Activated CD4-positive, alpha-beta T cell treated with anti-CD3 and anti-CD28 coated beads, Interleukin-2, amount 10 ng/mL, durations not matched to agents 7 days and 5 days (primary cell): ENCODE measurements around the gene TEX28. TPM values are rescaled to one million over a fixed set of nuclear protein-coding genes. Genes with fewer than 3 reads are reported as not detected.
A peak's percentile ranks its signal among the peaks of the same experiment; 100 is the strongest.
"Not testable (repeated sequence)": the region's sequence is repeated elsewhere in the genome, so short reads cannot be mapped to it uniquely, and the experiment has no call there.

ENCODE experiments used
- CTCF ChIA-PET: fragments of 350-600 bp; sonication (Branson Sonifier 250); formaldehyde crosslinking; loops from one replicate; lab custom pipeline; 2021; ENCODE audit warnings: antibody characterized with exemption; lab: Charles Lee
- POLR2A ChIA-PET: fragments of 350-600 bp; sonication (Branson Sonifier 250); formaldehyde crosslinking; loops from one replicate; lab custom pipeline; 2021; ENCODE audit warnings: antibody characterized with exemption; lab: Charles Lee
- DNase-seq: peaks from one replicate; pipeline ENCODE4 v3.0.0-alpha.2; 2020
- H3K27ac Mint-ChIP-seq: one replicate; pipeline ENCODE4 v1.8.0; 2021; ENCODE audit warnings: mild to moderate bottlenecking, moderate library complexity, mixed read lengths
- H3K27me3 Mint-ChIP-seq: one replicate; pipeline ENCODE4 v1.8.0; 2021; ENCODE audit warnings: mixed read lengths
- H3K36me3 Mint-ChIP-seq: one replicate; pipeline ENCODE4 v1.8.0; 2021; ENCODE audit warnings: low read depth, mixed read lengths
- H3K4me1 Mint-ChIP-seq: one replicate; pipeline ENCODE4 v1.8.0; 2021; ENCODE audit warnings: mixed read lengths
- H3K4me3 Mint-ChIP-seq: one replicate; pipeline ENCODE4 v1.8.0; 2021; ENCODE audit warnings: mild to moderate bottlenecking, moderate library complexity, mixed read lengths
- H3K9me3 Mint-ChIP-seq: one replicate; pipeline ENCODE4 v1.8.0; 2021; ENCODE audit warnings: mixed read lengths
- total RNA-seq, 2 experiments: library from RNA; stranded (reverse); gene quantifications; one replicate each; pipeline ENCODE4 v1.2.3, GENCODE V29; 2021

Gene TEX28
- total RNA-seq, 2 experiments from 2014 or later: not detected

- POLR2A ChIA-PET, H3K36me3 Mint-ChIP-seq, H3K4me3 Mint-ChIP-seq, DNase-seq, H3K27me3 Mint-ChIP-seq, CTCF ChIA-PET, H3K9me3 Mint-ChIP-seq, H3K27ac Mint-ChIP-seq, H3K4me1 Mint-ChIP-seq: not testable (repeated sequence)
These were observed 25.7 kb downstream of the TEX28 start for GRCh38 chrX:154269245-154269644.

GRCh38 chrX:154263072-154263471, 31.9 kb downstream of the TEX28 start:
- H3K27me3 Mint-ChIP-seq, H3K9me3 Mint-ChIP-seq, CTCF ChIA-PET, H3K4me3 Mint-ChIP-seq, H3K36me3 Mint-ChIP-seq, POLR2A ChIA-PET, DNase-seq, H3K27ac Mint-ChIP-seq, H3K4me1 Mint-ChIP-seq: not testable (repeated sequence)

- CTCF ChIA-PET, H3K27ac Mint-ChIP-seq, H3K36me3 Mint-ChIP-seq, H3K4me1 Mint-ChIP-seq, DNase-seq, H3K27me3 Mint-ChIP-seq, H3K4me3 Mint-ChIP-seq, H3K9me3 Mint-ChIP-seq, POLR2A ChIA-PET: not testable (repeated sequence)
These were observed 36.2 kb downstream of the TEX28 start for GRCh38 chrX:154258711-154259110.

DNA sequence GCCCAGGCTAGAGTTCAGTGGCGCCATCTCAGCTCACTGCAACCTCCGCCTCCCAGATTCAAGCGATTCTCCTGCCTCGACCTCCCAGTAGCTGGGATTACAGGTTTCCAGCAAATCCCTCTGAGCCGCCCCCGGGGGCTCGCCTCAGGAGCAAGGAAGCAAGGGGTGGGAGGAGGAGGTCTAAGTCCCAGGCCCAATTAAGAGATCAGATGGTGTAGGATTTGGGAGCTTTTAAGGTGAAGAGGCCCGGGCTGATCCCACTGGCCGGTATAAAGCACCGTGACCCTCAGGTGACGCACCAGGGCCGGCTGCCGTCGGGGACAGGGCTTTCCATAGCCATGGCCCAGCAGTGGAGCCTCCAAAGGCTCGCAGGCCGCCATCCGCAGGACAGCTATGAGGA, 37.6 kb downstream of the TEX28 start, which contains the start of gene OPN1MW3:
OPN1MW3 (plus strand) TSS at position 301 of the 400 bp plus-strand sequence; CDS start at position 339, 38 bp downstream.
- CTCF ChIA-PET, POLR2A ChIA-PET, H3K36me3 Mint-ChIP-seq, DNase-seq, H3K27ac Mint-ChIP-seq, H3K4me1 Mint-ChIP-seq, H3K4me3 Mint-ChIP-seq, H3K9me3 Mint-ChIP-seq, H3K27me3 Mint-ChIP-seq: not testable (repeated sequence)

DNA sequence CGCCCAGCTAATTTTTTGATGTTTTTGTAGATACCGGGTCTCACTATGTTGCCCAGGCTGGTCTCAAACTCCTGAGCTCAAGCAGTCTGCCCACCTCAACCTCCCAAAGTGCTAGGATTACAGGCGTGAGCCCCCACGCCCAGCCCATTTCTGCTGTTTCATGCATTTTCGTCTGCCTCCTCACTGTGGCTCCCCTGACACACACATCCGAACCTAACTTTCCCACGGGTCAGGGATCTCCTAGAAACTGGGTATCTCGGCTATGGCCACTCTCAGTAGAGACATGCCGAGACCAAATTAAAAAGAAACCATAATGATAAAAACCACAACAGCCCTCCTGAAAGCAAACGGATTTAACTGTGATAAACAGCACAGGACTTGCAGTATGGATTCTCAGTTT, 46.8 kb downstream of the TEX28 start:
- H3K4me3 Mint-ChIP-seq, H3K9me3 Mint-ChIP-seq, H3K27ac Mint-ChIP-seq, CTCF ChIA-PET, H3K27me3 Mint-ChIP-seq, DNase-seq, H3K36me3 Mint-ChIP-seq, POLR2A ChIA-PET, H3K4me1 Mint-ChIP-seq: not testable (repeated sequence)

DNA sequence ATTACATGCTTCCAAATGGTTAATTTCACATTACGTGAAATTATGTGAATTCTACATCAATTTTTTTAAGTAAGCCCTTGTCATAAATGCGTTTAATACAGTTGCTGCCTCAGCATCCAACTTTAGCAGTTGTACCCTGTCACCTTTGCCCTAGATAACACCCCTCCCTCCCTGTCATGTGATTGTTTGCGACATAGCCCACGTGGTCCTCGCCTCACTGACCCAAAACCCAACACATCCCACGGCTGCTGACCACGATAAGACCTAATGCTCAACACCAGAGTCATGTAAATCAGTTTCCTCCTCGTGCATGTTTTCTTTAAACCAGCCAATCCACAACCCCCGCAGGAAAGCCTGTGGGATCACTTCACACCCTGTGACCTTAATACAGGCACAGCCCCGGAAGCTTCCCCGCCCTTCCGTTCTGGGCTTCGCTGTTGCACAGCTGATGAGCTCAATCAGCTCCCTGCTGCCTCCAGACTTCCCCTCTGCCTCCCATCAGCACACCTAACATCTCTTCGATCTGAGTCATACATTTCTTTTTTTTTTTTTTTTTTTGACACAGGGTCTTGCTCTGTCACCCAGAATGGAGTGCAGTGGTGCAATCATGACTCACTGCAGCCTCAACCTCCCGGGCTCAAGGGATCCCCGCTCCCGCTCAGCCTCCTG, 47.4 kb downstream of the TEX28 start:
- H3K4me3 Mint-ChIP-seq, H3K27me3 Mint-ChIP-seq: not testable (repeated sequence)

DNA sequence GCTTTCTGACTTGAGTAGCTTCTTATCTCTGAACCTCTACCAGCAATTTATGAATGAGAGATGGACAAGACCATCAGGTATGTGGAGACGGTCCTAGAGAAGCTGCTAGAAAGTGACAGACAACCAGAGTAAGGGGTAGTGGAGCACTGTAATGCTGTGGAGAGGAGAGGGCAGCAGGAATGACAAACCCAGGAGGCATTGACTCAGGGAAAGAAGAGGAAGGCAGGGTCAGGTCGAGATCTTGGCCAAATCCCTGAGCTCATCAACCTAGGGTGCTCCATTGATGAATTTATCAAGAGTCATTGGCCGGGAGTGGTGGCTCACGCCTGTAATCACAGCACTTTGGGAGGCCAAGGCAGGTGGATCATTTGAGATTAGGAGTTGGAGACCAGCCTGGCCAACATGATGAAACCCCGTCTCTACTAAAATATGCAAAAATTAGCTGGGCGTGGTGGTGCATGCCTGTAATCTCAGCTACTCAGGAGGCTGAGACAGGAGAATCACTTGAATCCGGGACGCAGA, 54.9 kb downstream of the TEX28 start:
- peak overlapping the region; percentile 22 for H3K27ac Mint-ChIP-seq
- peak; percentile 3 for DNase-seq
- CTCF ChIA-PET, H3K27me3 Mint-ChIP-seq, H3K36me3 Mint-ChIP-seq, POLR2A ChIA-PET, H3K4me3 Mint-ChIP-seq, H3K9me3 Mint-ChIP-seq, H3K4me1 Mint-ChIP-seq: not testable (repeated sequence)

More for the DNA sequence above, 47.4 kb downstream of the TEX28 start:
- H3K36me3 Mint-ChIP-seq, H3K9me3 Mint-ChIP-seq, H3K4me1 Mint-ChIP-seq, DNase-seq, POLR2A ChIA-PET, CTCF ChIA-PET: not testable (repeated sequence)
- H3K27ac Mint-ChIP-seq: peak overlapping the region; percentile 62

GRCh38 chrX:154238939-154239559, 55.9 kb downstream of the TEX28 start:
- H3K27me3 Mint-ChIP-seq, H3K27ac Mint-ChIP-seq, H3K9me3 Mint-ChIP-seq, H3K4me1 Mint-ChIP-seq, H3K36me3 Mint-ChIP-seq, H3K4me3 Mint-ChIP-seq, DNase-seq, POLR2A ChIA-PET: not testable (repeated sequence)
- CTCF ChIA-PET: interaction anchor here (0.7 kb wide), 1 partner anchor 199 kb away, joined by 4 read pairs; no protein-coding TSS in a partner anchor

- DNase-seq, H3K27me3 Mint-ChIP-seq, H3K4me1 Mint-ChIP-seq, CTCF ChIA-PET, POLR2A ChIA-PET, H3K9me3 Mint-ChIP-seq, H3K27ac Mint-ChIP-seq, H3K36me3 Mint-ChIP-seq, H3K4me3 Mint-ChIP-seq: not testable (repeated sequence)
These were observed 61.3 kb downstream of the TEX28 start for GRCh38 chrX:154233620-154234019.

DNA sequence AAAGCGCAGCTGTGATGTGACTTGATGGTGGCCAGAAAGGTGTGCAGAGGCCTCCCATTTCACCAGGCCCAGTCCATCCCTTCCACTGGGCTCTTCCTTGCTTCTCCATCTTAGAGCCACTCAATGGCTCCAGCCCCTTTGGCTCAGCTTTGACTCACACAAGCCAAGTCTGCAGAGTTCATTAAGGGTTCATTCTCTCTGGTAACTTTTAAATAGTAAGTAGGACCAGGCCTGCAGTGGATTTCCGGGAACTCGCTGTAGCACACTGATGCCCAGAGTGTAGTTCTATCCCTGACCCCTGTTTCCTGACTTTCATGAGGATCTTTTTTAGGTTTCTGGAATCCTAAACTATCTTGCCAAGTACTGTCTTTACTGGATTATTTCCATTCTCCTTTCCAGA, 63.5 kb downstream of the TEX28 start:
- H3K9me3 Mint-ChIP-seq, DNase-seq, H3K27me3 Mint-ChIP-seq, H3K27ac Mint-ChIP-seq, H3K4me1 Mint-ChIP-seq, CTCF ChIA-PET, H3K4me3 Mint-ChIP-seq, H3K36me3 Mint-ChIP-seq, POLR2A ChIA-PET: not testable (repeated sequence)

DNA sequence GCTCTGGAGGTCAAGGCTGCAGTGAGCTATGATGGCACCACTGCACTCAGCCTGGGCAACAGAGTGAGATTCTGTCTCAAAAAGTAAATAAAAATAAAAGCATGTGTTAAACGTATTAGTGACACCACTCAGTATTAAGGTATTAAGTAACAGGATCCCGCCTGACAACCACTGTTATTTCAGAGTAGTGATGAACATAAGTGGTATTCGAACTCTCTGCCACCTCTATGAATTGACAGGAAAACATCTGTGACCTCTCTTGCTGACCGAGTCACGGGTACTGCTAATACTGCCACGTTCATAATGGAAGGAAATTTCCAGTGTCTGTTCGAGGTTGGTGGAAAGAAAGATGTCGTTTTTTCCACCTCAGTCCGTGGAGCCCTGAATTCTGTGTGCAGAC, 68.2 kb downstream of the TEX28 start:
- H3K4me1 Mint-ChIP-seq, H3K9me3 Mint-ChIP-seq, CTCF ChIA-PET, H3K36me3 Mint-ChIP-seq, POLR2A ChIA-PET, H3K27me3 Mint-ChIP-seq, H3K27ac Mint-ChIP-seq, H3K4me3 Mint-ChIP-seq, DNase-seq: not testable (repeated sequence)

GRCh38 chrX:154225292-154225691, 69.6 kb downstream of the TEX28 start:
- H3K27ac Mint-ChIP-seq, H3K4me3 Mint-ChIP-seq, POLR2A ChIA-PET, H3K36me3 Mint-ChIP-seq, DNase-seq, H3K27me3 Mint-ChIP-seq, CTCF ChIA-PET, H3K9me3 Mint-ChIP-seq, H3K4me1 Mint-ChIP-seq: not testable (repeated sequence)
